Measurements from ENCODE around the gene TMEM52B. TPM values are rescaled to one million over a fixed set of nuclear protein-coding genes. Genes with fewer than 3 reads are reported as not detected.

The TMEM52B gene
- total and polyA plus RNA-seq, 5 donors from 2014 or later, result not detected

DNA sequence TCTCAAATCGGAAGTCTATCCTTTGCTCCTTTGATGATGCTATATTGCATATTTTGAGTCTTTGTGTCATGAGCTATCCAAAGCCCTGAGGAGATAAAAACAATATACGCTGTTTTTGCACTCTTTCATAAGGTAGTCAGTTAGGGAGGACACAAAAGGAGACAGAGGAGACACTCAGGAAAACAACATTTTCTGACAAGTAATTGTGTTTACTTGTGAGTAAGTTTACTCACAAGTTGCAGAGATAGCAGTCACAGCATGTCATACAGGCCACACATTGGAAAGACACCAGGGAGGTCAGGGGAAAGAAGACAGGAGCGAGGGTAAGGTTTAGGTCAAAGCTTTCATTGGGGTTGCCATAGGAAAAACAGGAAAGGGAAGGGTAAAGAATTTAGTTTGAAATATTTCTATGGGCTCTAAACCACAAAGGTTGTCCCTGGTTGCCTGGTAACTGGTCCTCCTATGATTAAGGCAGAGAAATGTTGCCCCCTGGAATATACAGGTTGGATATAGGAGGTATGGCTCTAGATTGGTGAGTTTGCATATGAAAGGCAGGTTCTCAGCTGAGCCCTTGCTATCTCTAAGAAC, 26.5 kb downstream of the TMEM52B start:
- Mint-ChIP-seq H3K27me3 (peaks cover 21% of the 10 kb centered on the region), H3K27ac (no peak overlapping the region), H3K4me3 (no peak overlapping the region), H3K36me3 (no peaks in the 10 kb centered on the region), H3K4me1 (peaks cover 0 to 4% (median 0%) of the 10 kb centered on the region in 4 donors), H3K9me3 (peaks cover 0 to 3% (median 0%) of the 10 kb centered on the region in 7 donors)
- no peak for DNase-seq
- H3K27me3 ChIP-seq (ENCODE audit: control insufficient read depth, insufficient read depth, low read length), result peaks cover 2% of the 10 kb centered on the region
- ATAC-seq (ENCODE audit: low read depth in 2 of 2), result no peak
- H3K4me1 ChIP-seq (ENCODE audit: control insufficient read depth, insufficient read depth, low read length, poor library complexity, severe bottlenecking), result no peaks in the 10 kb centered on the region
- no peak overlapping the region for H3K27ac ChIP-seq (ENCODE audit: insufficient read depth, low read length, poor library complexity, severe bottlenecking)
- no peaks in the 10 kb centered on the region for H3K9me3 ChIP-seq (ENCODE audit: control insufficient read depth in 2 of 2, low read length in 2 of 2)
- H3K36me3 ChIP-seq (ENCODE audit: control insufficient read depth, insufficient read depth, low read length), result no peaks in the 10 kb centered on the region
- no peak overlapping the region for H3K4me3 ChIP-seq (ENCODE audit: low read depth, low read length)

GRCh38 chr12:10207136-10207535, 28.3 kb downstream of the TMEM52B start:
- Histone ChIP-seq H3K4me1 (ENCODE audit: control insufficient read depth, insufficient read depth, low read length, poor library complexity, severe bottlenecking) (no peaks in the 10 kb centered on the region), H3K27me3 (ENCODE audit: control insufficient read depth, insufficient read depth, low read length) (peaks cover 2% of the 10 kb centered on the region), H3K9me3 (ENCODE audit: control insufficient read depth in 2 of 2, low read length in 2 of 2) (no peaks in the 10 kb centered on the region), H3K36me3 (ENCODE audit: control insufficient read depth, insufficient read depth, low read length) (no peaks in the 10 kb centered on the region), H3K27ac (ENCODE audit: insufficient read depth, low read length, poor library complexity, severe bottlenecking) (no peak overlapping the region), H3K4me3 (ENCODE audit: low read depth, low read length) (no peak overlapping the region)
- Mint-ChIP-seq H3K9me3 (peaks cover 0 to 3% (median 0%) of the 10 kb centered on the region in 7 donors), H3K4me3 (peak overlapping the region in 1 of 4 donors; percentile 3), H3K4me1 (peaks cover 0 to 4% (median 4%) of the 10 kb centered on the region in 4 donors), H3K36me3 (no peaks in the 10 kb centered on the region), H3K27ac (no peak overlapping the region), H3K27me3 (peaks cover 26% of the 10 kb centered on the region)
- no peak for ATAC-seq (ENCODE audit: low read depth in 2 of 2)
- no peak for DNase-seq

GRCh38 chr12:10210225-10210624, 31.4 kb downstream of the TMEM52B start:
- no peak for ATAC-seq (ENCODE audit: low read depth in 2 of 2)
- H3K9me3 ChIP-seq (ENCODE audit: control insufficient read depth in 2 of 2, low read length in 2 of 2), result no peaks in the 10 kb centered on the region
- peak overlapping the region in 1 of 4 donors; percentile 26 for H3K4me3 Mint-ChIP-seq

GRCh38 chr12:10211101-10211939, 32.5 kb downstream of the TMEM52B start:
- Mint-ChIP-seq H3K27ac (peak overlapping the region; percentile 57 to 99 (median 98)), H3K27me3 (peaks cover 19% of the 10 kb centered on the region), H3K4me1 (peaks cover 7 to 35% (median 25%) of the 10 kb centered on the region in 4 donors), H3K4me3 (peak overlapping the region; percentile 20 to 99 (median 97)), H3K9me3 (peaks cover 0 to 1% (median 0%) of the 10 kb centered on the region in 7 donors), H3K36me3 (no peaks in the 10 kb centered on the region)
- Histone ChIP-seq H3K27me3 (ENCODE audit: control insufficient read depth, insufficient read depth, low read length) (no peaks in the 10 kb centered on the region), H3K9me3 (ENCODE audit: control insufficient read depth in 2 of 2, low read length in 2 of 2) (no peaks in the 10 kb centered on the region), H3K4me1 (ENCODE audit: control insufficient read depth, insufficient read depth, low read length, poor library complexity, severe bottlenecking) (peaks cover 29% of the 10 kb centered on the region), H3K27ac (ENCODE audit: insufficient read depth, low read length, poor library complexity, severe bottlenecking) (no peak overlapping the region), H3K4me3 (ENCODE audit: low read depth, low read length) (no peak overlapping the region), H3K36me3 (ENCODE audit: control insufficient read depth, insufficient read depth, low read length) (no peaks in the 10 kb centered on the region)
- ATAC-seq (ENCODE audit: low read depth in 2 of 2), result no peak
- no peak for DNase-seq

More at GRCh38 chr12:10210225-10210624, 31.4 kb downstream of the TMEM52B start:
- H3K27ac ChIP-seq (ENCODE audit: insufficient read depth, low read length, poor library complexity, severe bottlenecking), result no peak overlapping the region
- H3K27me3 Mint-ChIP-seq, result peaks cover 24% of the 10 kb centered on the region
- H3K9me3 Mint-ChIP-seq, result peaks cover 0 to 1% (median 0%) of the 10 kb centered on the region in 7 donors
- H3K4me1 ChIP-seq (ENCODE audit: control insufficient read depth, insufficient read depth, low read length, poor library complexity, severe bottlenecking), result peaks cover 25% of the 10 kb centered on the region
- H3K27ac Mint-ChIP-seq, result peak overlapping the region in 1 of 3 donors; percentile 85
- H3K4me1 Mint-ChIP-seq, result peaks cover 3 to 28% (median 20%) of the 10 kb centered on the region in 4 donors
- peaks cover under 1% of the 10 kb centered on the region for H3K27me3 ChIP-seq (ENCODE audit: control insufficient read depth, insufficient read depth, low read length)
- H3K36me3 Mint-ChIP-seq, result no peaks in the 10 kb centered on the region
- no peaks in the 10 kb centered on the region for H3K36me3 ChIP-seq (ENCODE audit: control insufficient read depth, insufficient read depth, low read length)
- no peak overlapping the region for H3K4me3 ChIP-seq (ENCODE audit: low read depth, low read length)
- no peak for DNase-seq

DNA sequence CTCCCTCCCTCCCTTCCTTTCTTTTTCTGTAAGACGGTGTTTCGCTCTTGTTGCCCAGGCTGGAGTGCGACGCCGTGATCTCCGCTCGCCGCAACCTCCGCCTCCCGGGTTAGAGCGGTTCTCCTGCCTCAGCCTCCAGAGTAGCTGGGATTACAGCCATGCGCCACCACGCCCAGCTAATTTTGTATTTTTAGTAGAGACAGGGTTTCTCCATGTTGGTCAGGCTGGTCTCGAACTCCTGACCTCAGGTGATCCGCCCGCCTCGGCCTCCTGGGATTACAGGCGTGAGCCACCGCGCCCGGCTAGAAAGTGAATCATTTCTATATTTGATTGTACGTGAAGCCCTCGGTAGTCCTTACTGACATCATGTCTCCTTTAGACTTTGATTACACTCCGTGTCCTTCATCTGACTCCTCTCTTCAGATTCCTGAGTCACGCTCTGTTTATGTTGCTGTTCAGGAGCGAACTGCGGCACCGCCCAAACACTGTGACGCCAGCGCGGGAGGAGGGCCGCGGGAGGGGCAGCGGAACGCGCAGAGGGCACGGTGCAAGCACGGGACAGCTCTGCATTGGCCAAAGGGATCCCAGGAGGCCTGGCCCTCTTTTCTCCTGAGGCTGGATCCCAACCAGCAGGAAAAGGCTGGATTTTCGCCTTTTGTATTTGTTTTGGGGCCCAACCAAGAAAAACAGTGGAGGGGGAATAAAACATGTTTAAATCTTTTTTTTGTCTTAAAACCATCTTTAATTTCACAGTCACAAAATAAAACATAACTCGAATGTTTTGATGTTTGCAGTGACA, 33.3 kb downstream of the TMEM52B start:
- Histone ChIP-seq H3K27ac (ENCODE audit: insufficient read depth, low read length, poor library complexity, severe bottlenecking) (peak overlapping the region; percentile 88), H3K4me1 (ENCODE audit: control insufficient read depth, insufficient read depth, low read length, poor library complexity, severe bottlenecking) (peaks cover 29% of the 10 kb centered on the region), H3K9me3 (ENCODE audit: control insufficient read depth in 2 of 2, low read length in 2 of 2) (no peaks in the 10 kb centered on the region), H3K27me3 (ENCODE audit: control insufficient read depth, insufficient read depth, low read length) (no peaks in the 10 kb centered on the region), H3K4me3 (ENCODE audit: low read depth, low read length) (peak overlapping the region; percentile 97), H3K36me3 (ENCODE audit: control insufficient read depth, insufficient read depth, low read length) (no peaks in the 10 kb centered on the region)
- ATAC-seq (ENCODE audit: low read depth in 2 of 2) (peak; percentile 75 to 78), DNase-seq (peak; percentile 79 to 91 (median 84))
- Mint-ChIP-seq H3K4me3 (peak overlapping the region; percentile 95 to 99 (median 97)), H3K27me3 (peaks cover 14% of the 10 kb centered on the region), H3K27ac (peak overlapping the region; percentile 96 to 99 (median 98)), H3K9me3 (no peaks in the 10 kb centered on the region), H3K36me3 (no peaks in the 10 kb centered on the region), H3K4me1 (peaks cover 7 to 35% (median 25%) of the 10 kb centered on the region in 4 donors)

GRCh38 chr12:10212739-10213131, 33.9 kb downstream of the TMEM52B start, which contains the start of gene GABARAPL1:
GABARAPL1 (plus strand) TSS chr12:10212877; CDS start chr12:10213130, 253 bp downstream.
- peak within 1 kb of the TSS; percentile 88 for H3K27ac ChIP-seq (ENCODE audit: insufficient read depth, low read length, poor library complexity, severe bottlenecking)
- no peaks in the 10 kb centered on the region for H3K27me3 ChIP-seq (ENCODE audit: control insufficient read depth, insufficient read depth, low read length)
- DNase-seq, result peak; percentile 75 to 85 (median 84)
- peaks cover 7 to 35% (median 25%) of the 10 kb centered on the region in 4 donors for H3K4me1 Mint-ChIP-seq
- ATAC-seq (ENCODE audit: low read depth in 2 of 2), result peak; percentile 69 to 70
- no peaks in the 10 kb centered on the region for H3K36me3 ChIP-seq (ENCODE audit: control insufficient read depth, insufficient read depth, low read length)
- H3K36me3 Mint-ChIP-seq, result no peaks in the 10 kb centered on the region
- peak within 1 kb of the TSS; percentile 97 for H3K4me3 ChIP-seq (ENCODE audit: low read depth, low read length)
- no peaks in the 10 kb centered on the region for H3K9me3 ChIP-seq (ENCODE audit: control insufficient read depth in 2 of 2, low read length in 2 of 2)
- H3K9me3 Mint-ChIP-seq, result no peaks in the 10 kb centered on the region
- peaks cover 29% of the 10 kb centered on the region for H3K4me1 ChIP-seq (ENCODE audit: control insufficient read depth, insufficient read depth, low read length, poor library complexity, severe bottlenecking)
- peak within 1 kb of the TSS; percentile 95 to 99 (median 97) for H3K4me3 Mint-ChIP-seq
- H3K27ac Mint-ChIP-seq, result peak within 1 kb of the TSS; percentile 96 to 99 (median 98)
- H3K27me3 Mint-ChIP-seq, result peaks cover 13% of the 10 kb centered on the region
